Lung (tissue), 12 donors: Measurements from ENCODE around the gene CRP. TPM values are rescaled to one million over a fixed set of nuclear protein-coding genes. Genes with fewer than 3 reads are reported as not detected.
A peak's percentile ranks its signal among the peaks of the same experiment; 100 is the strongest.

Source experiments
- ATAC-seq: fragments of 200-7000 bp; cut with Tn5 transposase; one replicate; pipeline ENCODE4 v1.9.1; 2020; ENCODE audit warnings: moderate number of reproducible peaks; ENCODE audit not compliant: insufficient read depth, low FRiP score
- DNase-seq, 3 donors: peaks; one replicate each; pipeline ENCODE4 v3.0.0-alpha.2; 2013 to 2017
- H3K27ac ChIP-seq, 2 donors: one replicate each; pipeline ENCODE4 v1.5.1; 2013; ENCODE audit warnings: mild to moderate bottlenecking in 2 of 2, moderate library complexity in 2 of 2, control low read depth in 1 of 2, inconsistent platforms in 1 of 2, low read depth in 1 of 2, low read length in 1 of 2
- H3K27me3 ChIP-seq, 3 donors: one replicate each; pipeline ENCODE4 v1.5.1; 2013; ENCODE audit warnings: low read length in 2 of 3; ENCODE audit not compliant: control insufficient read depth in 3 of 3, insufficient read depth in 3 of 3
- H3K36me3 ChIP-seq, 4 donors: one replicate each; pipeline ENCODE4 v1.5.1; 2013; ENCODE audit warnings: low read length in 4 of 4, mild to moderate bottlenecking in 1 of 4, moderate library complexity in 1 of 4; ENCODE audit not compliant: control insufficient read depth in 4 of 4, insufficient read depth in 4 of 4
- H3K4me1 ChIP-seq, 5 donors: one replicate each; pipeline ENCODE4 v1.5.1; 2013; ENCODE audit warnings: low read length in 5 of 5, mild to moderate bottlenecking in 2 of 5, moderate library complexity in 1 of 5; ENCODE audit not compliant: control insufficient read depth in 5 of 5, insufficient read depth in 5 of 5
- H3K4me3 ChIP-seq: one replicate; pipeline ENCODE4 v1.5.1; 2013; ENCODE audit warnings: mild to moderate bottlenecking, control low read depth, moderate library complexity
- H3K9ac ChIP-seq, 2 donors: one replicate each; pipeline ENCODE4 v1.5.1; 2013; ENCODE audit warnings: low read length in 2 of 2, control low read depth in 1 of 2; ENCODE audit not compliant: insufficient read depth in 1 of 2
- H3K9me3 ChIP-seq, 4 donors: one replicate each; pipeline ENCODE4 v1.5.1; 2013; ENCODE audit warnings: low read length in 3 of 4, mild to moderate bottlenecking in 1 of 4, moderate library complexity in 1 of 4; ENCODE audit not compliant: control insufficient read depth in 4 of 4, insufficient read depth in 3 of 4
- WGBS, 2 donors: extraction: QIAGEN DNeasy Blood & Tissue Kit; methylation state at CpG; one replicate each; pipeline ENCODE4 v1.1.7; 2013; 5-methylcytosine and 5-hydroxymethylcytosine counted together
- polyA plus RNA-seq, 2 donors: library from polyadenylated mRNA; stranded (reverse); fragments of 200-250 nt; gene quantifications; one replicate each; pipeline ENCODE4 v1.2.1, GENCODE V29; 2013
- total RNA-seq, 2 donors: library from RNA; depleted of rRNA in 1 of 2; stranded (reverse); fragments of >200 nt in 1 of 2; gene quantifications; one replicate each; pipeline ENCODE4 v1.2.1, GENCODE V29; 2014 to 2021
- TF ChIP-seq, protein P1 (sequence below): IDR thresholded peaks from 2 replicates; pipeline ENCODE4 v1.5.1; 2012; ENCODE audit warnings: mild to moderate bottlenecking; ENCODE audit errors: control extremely low read depth, extremely low read depth
- donor health status: control.
- donor health status: control.
- donor health status: Bipolar disorder and iron deficiency.
- donor health status: healthy.
- donor health status: DM: yes; HTN: yes; CAD: no.

The CRP gene
- total and polyA plus RNA-seq, 4 donors: 0.10 to 0.71 (median 0.18) TPM; not detected in 1

DNA sequence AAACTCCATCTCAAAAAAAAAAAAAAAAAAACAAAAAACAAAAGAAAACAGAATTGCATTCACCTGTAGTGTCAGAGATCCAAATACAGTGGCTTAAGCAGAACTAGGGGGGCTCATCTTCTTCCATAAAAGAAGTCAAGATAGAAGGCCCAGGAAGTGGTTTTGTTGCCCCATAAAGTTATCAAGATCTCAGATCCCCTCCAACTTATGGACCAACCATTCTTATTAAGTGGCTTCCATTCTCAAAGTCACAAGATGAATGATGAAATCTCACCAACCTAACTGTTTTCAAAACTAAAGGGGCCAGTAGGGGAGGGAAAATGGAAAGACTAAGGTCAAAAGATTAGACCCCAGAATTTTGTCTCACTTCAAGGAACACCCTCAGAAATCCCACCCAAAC, 36.2 kb upstream of the CRP start:
- Histone ChIP-seq H3K9me3 (no peaks in the 10 kb centered on the region), H3K4me1 (peaks cover 0 to 7% (median 0%) of the 10 kb centered on the region in 5 donors), H3K36me3 (no peaks in the 10 kb centered on the region), H3K27ac (no peak overlapping the region), H3K4me3 (no peak overlapping the region), H3K9ac (no peak overlapping the region), H3K27me3 (no peaks in the 10 kb centered on the region)
- TF ChIP-seq, protein P1, sequence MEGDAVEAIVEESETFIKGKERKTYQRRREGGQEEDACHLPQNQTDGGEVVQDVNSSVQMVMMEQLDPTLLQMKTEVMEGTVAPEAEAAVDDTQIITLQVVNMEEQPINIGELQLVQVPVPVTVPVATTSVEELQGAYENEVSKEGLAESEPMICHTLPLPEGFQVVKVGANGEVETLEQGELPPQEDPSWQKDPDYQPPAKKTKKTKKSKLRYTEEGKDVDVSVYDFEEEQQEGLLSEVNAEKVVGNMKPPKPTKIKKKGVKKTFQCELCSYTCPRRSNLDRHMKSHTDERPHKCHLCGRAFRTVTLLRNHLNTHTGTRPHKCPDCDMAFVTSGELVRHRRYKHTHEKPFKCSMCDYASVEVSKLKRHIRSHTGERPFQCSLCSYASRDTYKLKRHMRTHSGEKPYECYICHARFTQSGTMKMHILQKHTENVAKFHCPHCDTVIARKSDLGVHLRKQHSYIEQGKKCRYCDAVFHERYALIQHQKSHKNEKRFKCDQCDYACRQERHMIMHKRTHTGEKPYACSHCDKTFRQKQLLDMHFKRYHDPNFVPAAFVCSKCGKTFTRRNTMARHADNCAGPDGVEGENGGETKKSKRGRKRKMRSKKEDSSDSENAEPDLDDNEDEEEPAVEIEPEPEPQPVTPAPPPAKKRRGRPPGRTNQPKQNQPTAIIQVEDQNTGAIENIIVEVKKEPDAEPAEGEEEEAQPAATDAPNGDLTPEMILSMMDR: no peak
- ATAC-seq (no peak), DNase-seq (no peak)

- Histone ChIP-seq H3K9me3 (no peaks in the 10 kb centered on the region), H3K27ac (no peak overlapping the region), H3K4me3 (no peak overlapping the region), H3K4me1 (peaks cover 0 to 7% (median 0%) of the 10 kb centered on the region in 5 donors), H3K36me3 (no peaks in the 10 kb centered on the region), H3K27me3 (no peaks in the 10 kb centered on the region), H3K9ac (no peak overlapping the region)
- DNase-seq (no peak), ATAC-seq (no peak)
- TF ChIP-seq, protein P1: no peak
- 69 to 83% methylated on average over 2 of the region's 2 CpGs for WGBS, 2 donors
These were observed 35.2 kb upstream of the CRP start for GRCh38 chr1:159749630-159750029.

- Histone ChIP-seq H3K4me3 (no peak overlapping the region), H3K4me1 (peaks cover 0 to 3% (median 0%) of the 10 kb centered on the region in 5 donors), H3K27ac (no peak overlapping the region), H3K27me3 (no peaks in the 10 kb centered on the region), H3K9me3 (no peaks in the 10 kb centered on the region), H3K36me3 (no peaks in the 10 kb centered on the region), H3K9ac (no peak overlapping the region)
- TF ChIP-seq, protein P1: no peak
- DNase-seq: no peak
- WGBS, 2 donors: 97 to 100% methylated on average over 1 of the region's 1 CpG
- no peak for ATAC-seq
These were observed 34.0 kb upstream of the CRP start for GRCh38 chr1:159748370-159748769.

DNA sequence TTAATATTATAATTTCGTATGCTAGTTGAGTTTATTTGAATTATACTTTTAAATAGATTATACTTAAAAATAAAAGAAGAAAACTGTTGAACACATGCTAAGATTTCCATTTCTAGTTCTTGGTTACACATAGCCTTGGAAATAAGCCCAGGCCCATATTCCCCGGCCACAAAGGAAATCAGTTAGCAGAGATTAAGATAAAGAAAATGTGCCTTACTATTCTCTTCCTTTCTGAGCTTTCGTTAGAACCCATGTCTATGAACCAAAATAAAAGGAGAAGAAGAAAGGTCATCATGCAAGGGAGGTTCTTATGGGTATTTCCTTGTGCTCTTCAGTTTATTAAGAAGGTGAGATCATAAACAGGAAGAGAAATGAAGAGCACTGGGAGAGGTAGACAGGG, 32.3 kb upstream of the CRP start:
- TF ChIP-seq, protein P1: no peak
- DNase-seq (peak in 1 of 3 donors; percentile 1), ATAC-seq (no peak)
- peaks cover 0 to 3% (median 0%) of the 10 kb centered on the region in 5 donors for H3K4me1 ChIP-seq
- no peaks in the 10 kb centered on the region for H3K27me3 ChIP-seq
- no peaks in the 10 kb centered on the region for H3K36me3 ChIP-seq
- no peak overlapping the region for H3K4me3 ChIP-seq
- no peak overlapping the region for H3K27ac ChIP-seq
- H3K9me3 ChIP-seq: no peaks in the 10 kb centered on the region
- 30 to 37% methylated on average over 3 of the region's 3 CpGs for WGBS, 2 donors
- H3K9ac ChIP-seq: no peak overlapping the region
